Measurements from ENCODE around the gene SYCE3. TPM values are rescaled to one million over a fixed set of nuclear protein-coding genes. Genes with fewer than 3 reads are reported as not detected.
A peak's percentile ranks its signal among the peaks of the same experiment; 100 is the strongest.

Gene SYCE3
- total and polyA plus RNA-seq, 3 experiments from 2014 or later, result not detected

DNA sequence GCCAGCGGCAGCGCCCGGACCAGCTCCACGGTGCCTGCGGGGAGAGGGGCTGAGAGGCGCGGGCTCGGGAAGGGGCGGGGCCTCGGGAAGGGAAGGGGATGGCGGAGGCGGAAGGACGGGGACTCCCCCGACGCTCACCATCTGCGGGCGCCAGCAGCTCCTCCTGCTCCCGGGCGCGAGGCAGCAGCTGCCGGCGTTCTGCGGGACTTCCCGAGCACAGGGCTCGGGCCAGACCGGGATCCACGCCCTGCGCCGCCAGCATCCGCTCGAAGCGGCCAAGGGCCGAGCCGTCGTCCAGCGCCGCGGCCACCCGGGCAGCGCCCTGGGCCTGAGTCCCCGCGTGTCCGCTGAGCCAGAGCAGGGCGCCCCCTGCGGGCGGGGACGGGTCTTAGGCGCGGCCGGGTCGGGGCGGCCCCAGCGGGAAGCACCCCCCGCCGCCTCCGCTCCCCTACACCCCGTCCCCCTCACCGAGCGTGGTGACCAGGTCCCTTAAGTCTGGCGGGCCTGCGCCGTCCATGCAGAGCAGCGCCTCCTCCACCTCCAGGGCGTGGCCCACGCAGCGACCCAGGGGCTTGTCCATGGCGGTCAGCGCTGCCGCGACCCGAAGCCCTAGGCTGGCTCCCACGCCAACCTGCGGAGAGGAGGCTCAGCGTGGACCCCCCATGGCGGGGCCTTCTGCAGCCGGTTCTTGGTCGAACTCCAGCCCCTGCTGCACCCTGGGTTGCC, 36.4 kb downstream of the SYCE3 start:
- peaks cover 31% of the 10 kb centered on the region for H3K4me1 ChIP-seq (ENCODE audit: insufficient read depth, low read length)
- Mint-ChIP-seq H3K4me1 (peaks cover 22 to 42% (median 27%) of the 10 kb centered on the region in 3 donors), H3K27ac (peak overlapping the region; percentile 57 to 99 (median 90)), H3K4me3 (peak overlapping the region; percentile 70 to 93 (median 79)), H3K9me3 (no peaks in the 10 kb centered on the region), H3K36me3 (peaks cover 0 to 23% (median 3%) of the 10 kb centered on the region in 3 donors), H3K27me3 (no peaks in the 10 kb centered on the region)
- DNase-seq, result peak; percentile 79 to 88 (median 82)
- ChIA-PET CTCF (interaction anchor here (0.8 to 6.7 kb wide), 51 partner anchors 9 to 335 kb away, joined by 3 to 91 read pairs (median 5); partner anchors contain the start of genes ADM2, ARSA, CHKB and DENND6B), POLR2A (interaction anchor here (0.9 to 4.9 kb wide), 25 partner anchors 9 to 336 kb away, joined by 3 to 93 read pairs (median 6); partner anchors contain the start of genes ADM2, ARSA, CHKB and CPT1B)
- no peaks in the 10 kb centered on the region for H3K9me3 ChIP-seq (ENCODE audit: low read length)
- H3K27ac ChIP-seq (ENCODE audit: low read depth, low read length), result peak overlapping the region; percentile 80
- H3K36me3 ChIP-seq (ENCODE audit: insufficient read depth, low read length), result no peaks in the 10 kb centered on the region
- no peaks in the 10 kb centered on the region for H3K27me3 ChIP-seq (ENCODE audit: insufficient read depth, low read length, poor library complexity, severe bottlenecking)
- H3K4me3 ChIP-seq (ENCODE audit: low read length), result peak overlapping the region; percentile 64

GRCh38 chr22:50525858-50526107, 36.9 kb downstream of the SYCE3 start:
- Mint-ChIP-seq H3K36me3 (peaks cover 0 to 25% (median 3%) of the 10 kb centered on the region in 3 donors), H3K9me3 (no peaks in the 10 kb centered on the region), H3K4me3 (peak overlapping the region; percentile 79 to 93 (median 88)), H3K27me3 (no peaks in the 10 kb centered on the region), H3K4me1 (peaks cover 21 to 38% (median 27%) of the 10 kb centered on the region in 3 donors), H3K27ac (peak overlapping the region in 7 of 8 donors; percentile 42 to 99 (median 79))
- no peaks in the 10 kb centered on the region for H3K27me3 ChIP-seq (ENCODE audit: insufficient read depth, low read length, poor library complexity, severe bottlenecking)
- ChIA-PET POLR2A (interaction anchor here (0.9 to 4.9 kb wide), 24 partner anchors 9 to 335 kb away, joined by 3 to 93 read pairs (median 6); partner anchors contain the start of genes ADM2, ARSA, CHKB and CPT1B), CTCF (interaction anchor here (0.8 to 6.7 kb wide), 55 partner anchors 9 to 335 kb away, joined by 3 to 91 read pairs (median 5); partner anchors contain the start of genes ADM2, ARSA, CHKB and DENND6B)
- H3K4me1 ChIP-seq (ENCODE audit: insufficient read depth, low read length), result peaks cover 27% of the 10 kb centered on the region
- DNase-seq, result no peak
- H3K36me3 ChIP-seq (ENCODE audit: insufficient read depth, low read length), result no peaks in the 10 kb centered on the region
- H3K9me3 ChIP-seq (ENCODE audit: low read length), result no peaks in the 10 kb centered on the region
- peak overlapping the region; percentile 80 for H3K27ac ChIP-seq (ENCODE audit: low read depth, low read length)
- H3K4me3 ChIP-seq (ENCODE audit: low read length), result peak overlapping the region; percentile 64

DNA sequence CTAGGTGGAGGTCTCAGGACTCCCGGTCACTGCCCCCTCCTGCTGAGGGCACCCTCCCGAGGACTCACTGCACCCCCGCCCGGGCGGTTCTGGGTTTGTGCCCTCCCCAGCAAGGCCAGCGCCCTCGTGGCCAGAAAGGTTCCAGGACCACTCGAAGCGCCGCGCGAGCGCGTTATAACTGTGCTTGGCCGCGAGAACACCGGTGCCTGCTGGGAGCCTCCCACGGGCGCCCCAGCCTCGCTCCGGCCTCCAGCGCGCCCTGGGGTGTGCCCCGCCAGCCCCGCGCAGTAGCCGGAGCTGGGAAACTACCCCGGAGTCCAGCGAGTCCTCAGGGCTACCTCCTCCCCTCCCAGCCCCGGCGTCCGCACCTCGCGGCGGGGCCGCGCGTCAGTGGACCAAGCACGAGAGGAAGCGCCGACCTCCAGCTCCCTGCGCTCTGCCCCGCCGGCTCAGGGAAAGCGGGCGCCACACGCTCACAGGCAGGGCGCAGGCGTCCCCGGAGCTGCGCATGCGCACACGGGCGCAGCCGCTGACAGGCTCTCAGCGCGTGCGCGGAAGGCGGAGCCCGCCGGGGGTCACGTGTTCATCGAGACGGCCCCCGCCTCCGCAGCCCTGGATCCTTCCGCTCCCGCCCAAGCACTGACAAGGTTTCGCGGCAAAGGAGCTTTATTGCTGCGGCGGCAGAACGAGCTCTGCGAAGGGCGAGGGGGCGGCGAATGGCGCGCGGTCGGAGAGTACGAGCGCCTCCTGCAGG, 37.4 kb downstream of the SYCE3 start, which contains the start of gene SCO2:
Gene SCO2 (minus strand): TSS at position 495 of the 754 bp plus-strand sequence. CDS start 1,187 bp downstream, outside the sequence.
- Histone ChIP-seq H3K4me3 (ENCODE audit: low read length) (peak within 1 kb of the TSS; percentile 64), H3K4me1 (ENCODE audit: insufficient read depth, low read length) (peaks cover 23% of the 10 kb centered on the region), H3K36me3 (ENCODE audit: insufficient read depth, low read length) (no peaks in the 10 kb centered on the region), H3K27me3 (ENCODE audit: insufficient read depth, low read length, poor library complexity, severe bottlenecking) (no peaks in the 10 kb centered on the region), H3K9me3 (ENCODE audit: low read length) (no peaks in the 10 kb centered on the region), H3K27ac (ENCODE audit: low read depth, low read length) (peak within 1 kb of the TSS; percentile 80)
- POLR2A ChIA-PET, result interaction anchor here (0.9 to 4.9 kb wide), 24 partner anchors 8 to 335 kb away, joined by 3 to 93 read pairs (median 6); partner anchors contain the start of genes ADM2, ARSA, CHKB and CPT1B
- Mint-ChIP-seq H3K4me3 (peak within 1 kb of the TSS; percentile 85 to 93 (median 89)), H3K27ac (peak within 1 kb of the TSS; percentile 85 to 99 (median 88)), H3K27me3 (no peaks in the 10 kb centered on the region), H3K36me3 (peaks cover 0 to 26% (median 3%) of the 10 kb centered on the region in 3 donors), H3K4me1 (peaks cover 21 to 38% (median 27%) of the 10 kb centered on the region in 3 donors), H3K9me3 (no peaks in the 10 kb centered on the region)
- peak; percentile 96 to 99 (median 97) for DNase-seq
- CTCF ChIA-PET, result interaction anchor here (0.8 to 6.7 kb wide), 55 partner anchors 8 to 334 kb away, joined by 3 to 91 read pairs (median 5); partner anchors contain the start of genes ADM2, ARSA, CHKB and DENND6B

- Mint-ChIP-seq H3K27ac (peak overlapping the region; percentile 85 to 99 (median 86)), H3K36me3 (peaks cover 0 to 31% (median 3%) of the 10 kb centered on the region in 3 donors), H3K27me3 (no peaks in the 10 kb centered on the region), H3K4me3 (peak overlapping the region; percentile 85 to 93 (median 89)), H3K4me1 (peaks cover 21 to 38% (median 27%) of the 10 kb centered on the region in 3 donors), H3K9me3 (no peaks in the 10 kb centered on the region)
- DNase-seq, result no peak
- H3K9me3 ChIP-seq (ENCODE audit: low read length), result no peaks in the 10 kb centered on the region
- ChIA-PET POLR2A (interaction anchor here (1.0 to 4.9 kb wide), 13 partner anchors 13 to 334 kb away, joined by 4 to 93 read pairs (median 10); partner anchors contain the start of genes ADM2, ARSA, CHKB and KLHDC7B), CTCF (interaction anchor here (1.0 to 6.7 kb wide), 17 partner anchors 10 to 334 kb away, joined by 3 to 91 read pairs (median 18); partner anchors contain the start of genes HDAC10, KLHDC7B, LMF2 and MAPK11)
- H3K4me3 ChIP-seq (ENCODE audit: low read length), result peak overlapping the region; percentile 64
- H3K27ac ChIP-seq (ENCODE audit: low read depth, low read length), result peak overlapping the region; percentile 80
- H3K4me1 ChIP-seq (ENCODE audit: insufficient read depth, low read length), result peaks cover 21% of the 10 kb centered on the region
- no peaks in the 10 kb centered on the region for H3K27me3 ChIP-seq (ENCODE audit: insufficient read depth, low read length, poor library complexity, severe bottlenecking)
- H3K36me3 ChIP-seq (ENCODE audit: insufficient read depth, low read length), result no peaks in the 10 kb centered on the region
These were observed 38.0 kb downstream of the SYCE3 start for GRCh38 chr22:50524676-50525103.

DNA sequence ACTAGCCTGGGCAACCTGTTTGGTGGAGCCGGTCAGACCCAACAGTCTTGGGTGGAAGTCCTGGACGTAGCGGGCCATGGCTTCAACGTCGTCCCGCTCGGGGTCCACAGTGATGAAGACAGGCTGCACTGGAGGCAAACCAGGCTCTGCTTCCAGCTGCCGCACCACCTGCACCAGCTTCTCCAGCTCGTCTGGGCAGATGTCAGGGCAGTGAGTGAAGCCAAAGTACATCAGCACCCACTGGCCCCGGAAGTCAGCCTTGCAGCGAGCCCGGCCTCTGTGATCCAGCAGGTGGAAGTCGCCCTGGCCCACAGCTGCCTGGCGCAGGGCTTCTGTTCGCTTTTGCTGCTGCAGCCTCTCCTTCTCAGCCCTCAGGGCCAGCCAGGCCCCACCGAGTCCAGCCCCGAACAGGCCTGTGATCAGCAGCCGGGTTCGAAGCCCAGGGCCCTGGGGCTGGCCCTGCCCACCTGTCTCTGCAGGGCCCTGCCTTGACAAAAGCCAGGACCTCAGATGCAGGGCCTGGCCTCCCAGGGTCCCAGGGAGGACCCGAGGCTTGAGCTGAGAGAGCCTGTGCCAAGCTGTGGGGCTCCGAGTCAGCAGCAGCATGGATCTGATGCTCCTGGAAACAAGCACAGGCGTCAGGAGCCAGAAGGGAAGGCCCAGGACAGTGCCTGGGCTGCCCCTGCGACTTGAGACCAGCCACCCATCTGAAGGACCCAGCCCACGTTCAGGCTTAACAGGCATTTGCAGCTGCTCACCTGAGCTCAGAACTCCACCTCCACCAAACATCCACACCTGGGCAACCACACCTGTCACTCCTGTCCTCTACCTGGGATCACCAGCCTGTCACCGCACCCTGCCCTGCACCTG, 38.7 kb downstream of the SYCE3 start:
- ChIA-PET CTCF (interaction anchor here (1.8 to 6.7 kb wide), 8 partner anchors 9 to 273 kb away, joined by 5 to 91 read pairs (median 66); partner anchors contain the start of genes HDAC10, KLHDC7B, LMF2 and NCAPH2), POLR2A (interaction anchor here (1.0 to 4.9 kb wide), 9 partner anchors 12 to 334 kb away, joined by 4 to 93 read pairs (median 12); partner anchors contain the start of genes CHKB, LMF2, NCAPH2 and TUBGCP6)
- Histone ChIP-seq H3K27ac (ENCODE audit: low read depth, low read length) (peak overlapping the region; percentile 80), H3K27me3 (ENCODE audit: insufficient read depth, low read length, poor library complexity, severe bottlenecking) (no peaks in the 10 kb centered on the region), H3K4me3 (ENCODE audit: low read length) (peak overlapping the region; percentile 64), H3K9me3 (ENCODE audit: low read length) (no peaks in the 10 kb centered on the region), H3K36me3 (ENCODE audit: insufficient read depth, low read length) (no peaks in the 10 kb centered on the region), H3K4me1 (ENCODE audit: insufficient read depth, low read length) (peaks cover 21% of the 10 kb centered on the region)
- peaks cover 21 to 37% (median 27%) of the 10 kb centered on the region in 3 donors for H3K4me1 Mint-ChIP-seq
- no peak for DNase-seq
- peak overlapping the region; percentile 85 to 93 (median 89) for H3K4me3 Mint-ChIP-seq
- no peaks in the 10 kb centered on the region for H3K27me3 Mint-ChIP-seq
- no peaks in the 10 kb centered on the region for H3K9me3 Mint-ChIP-seq
- H3K27ac Mint-ChIP-seq, result peak overlapping the region; percentile 85 to 99 (median 86)
- H3K36me3 Mint-ChIP-seq, result peaks cover 0 to 36% (median 3%) of the 10 kb centered on the region in 3 donors

DNA sequence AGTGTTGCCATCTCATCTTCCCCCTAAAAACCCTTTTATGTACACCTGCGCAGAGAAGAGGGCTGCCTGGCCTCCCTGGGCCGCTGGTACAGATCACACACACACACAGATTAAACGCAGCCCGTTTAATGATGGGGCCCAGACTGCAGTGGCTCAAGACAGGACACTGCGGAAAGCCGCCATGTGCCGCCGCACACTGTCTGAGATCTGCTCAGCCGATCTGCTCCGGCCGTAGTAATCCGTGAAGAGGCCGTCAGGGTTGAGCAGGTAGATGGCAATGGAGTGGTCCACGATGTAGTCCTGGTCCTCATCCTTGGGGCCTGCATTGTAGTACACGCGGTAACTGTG, 39.3 kb downstream of the SYCE3 start:
- Mint-ChIP-seq H3K4me1 (peaks cover 18 to 32% (median 24%) of the 10 kb centered on the region in 3 donors), H3K9me3 (no peaks in the 10 kb centered on the region), H3K27me3 (no peaks in the 10 kb centered on the region), H3K4me3 (peak overlapping the region in 5 of 7 donors; percentile 15 to 88 (median 50)), H3K36me3 (peaks cover 0 to 41% (median 3%) of the 10 kb centered on the region in 3 donors), H3K27ac (peak overlapping the region in 1 of 8 donors; percentile 23)
- H3K4me3 ChIP-seq (ENCODE audit: low read length), result no peak overlapping the region
- DNase-seq, result no peak
- H3K4me1 ChIP-seq (ENCODE audit: insufficient read depth, low read length), result peaks cover 21% of the 10 kb centered on the region
- ChIA-PET CTCF (interaction anchor here (1.1 to 6.7 kb wide), 4 partner anchors 13 to 97 kb away, joined by 4 to 91 read pairs (median 66); partner anchors contain the start of genes LMF2, NCAPH2 and SYCE3), POLR2A (no interaction called here)
- no peaks in the 10 kb centered on the region for H3K36me3 ChIP-seq (ENCODE audit: insufficient read depth, low read length)
- no peaks in the 10 kb centered on the region for H3K27me3 ChIP-seq (ENCODE audit: insufficient read depth, low read length, poor library complexity, severe bottlenecking)
- H3K27ac ChIP-seq (ENCODE audit: low read depth, low read length), result no peak overlapping the region
- H3K9me3 ChIP-seq (ENCODE audit: low read length), result no peaks in the 10 kb centered on the region
